ENCODE measurements around the gene UGT2A3. TPM values are rescaled to one million over a fixed set of nuclear protein-coding genes. Genes with fewer than 3 reads are reported as not detected.

The UGT2A3 gene
- total RNA-seq, 1 experiment from 2014 or later = 2.9 TPM

DNA sequence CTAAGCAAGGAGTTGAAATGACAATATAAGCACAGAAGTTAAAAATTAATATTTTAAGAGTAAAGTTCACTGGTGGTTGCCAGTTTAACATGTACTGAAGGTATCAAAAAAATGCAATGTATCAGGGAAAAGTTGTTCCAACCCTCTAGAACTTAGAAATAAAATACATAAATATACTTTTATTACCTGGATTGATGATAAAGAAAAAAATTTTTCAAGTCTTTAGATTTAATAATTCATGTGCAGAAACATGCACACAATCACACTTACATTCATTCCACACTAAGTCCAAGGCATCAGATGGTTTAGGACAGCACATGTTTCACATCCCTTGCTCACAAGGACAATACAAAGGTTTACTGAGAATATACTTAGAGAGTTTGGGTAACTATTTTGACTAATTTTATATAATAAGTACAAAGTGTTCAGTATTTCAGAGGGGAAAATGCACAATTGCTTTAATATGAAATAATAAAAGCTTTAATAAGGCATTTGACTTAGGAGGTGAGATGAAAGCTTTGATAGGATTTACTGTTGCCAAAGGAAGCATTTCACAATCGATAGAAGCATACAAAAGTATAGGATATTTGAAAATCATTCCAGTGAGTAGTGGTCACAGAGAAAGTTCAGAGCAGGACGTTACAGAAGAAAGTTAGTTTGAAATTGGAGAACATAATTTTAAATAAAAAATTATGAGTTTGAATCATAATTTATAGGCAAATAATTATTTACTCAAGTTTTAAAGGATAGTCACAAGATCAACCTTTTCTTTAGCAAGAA lies 392 bp upstream of the UGT2A3 start:
- Mint-ChIP-seq H3K4me3 (ENCODE audit: low read depth, unreplicated experiment) (peak overlapping the region; percentile 50), H3K27ac (ENCODE audit: unreplicated experiment) (peak overlapping the region; percentile 73), H3K36me3 (ENCODE audit: insufficient read depth, unreplicated experiment) (no peaks in the 10 kb centered on the region), H3K27me3 (ENCODE audit: unreplicated experiment) (no peaks in the 10 kb centered on the region), H3K9me3 (ENCODE audit: low read depth, unreplicated experiment) (no peaks in the 10 kb centered on the region), H3K4me1 (ENCODE audit: low read depth, unreplicated experiment) (peaks cover 41% of the 10 kb centered on the region)
- CTCF ChIA-PET = interaction anchor here (1.3 kb wide), 1 partner anchor 207 kb away, joined by 3 read pairs; no protein-coding TSS in a partner anchor
- TF ChIP-seq, protein P1, sequence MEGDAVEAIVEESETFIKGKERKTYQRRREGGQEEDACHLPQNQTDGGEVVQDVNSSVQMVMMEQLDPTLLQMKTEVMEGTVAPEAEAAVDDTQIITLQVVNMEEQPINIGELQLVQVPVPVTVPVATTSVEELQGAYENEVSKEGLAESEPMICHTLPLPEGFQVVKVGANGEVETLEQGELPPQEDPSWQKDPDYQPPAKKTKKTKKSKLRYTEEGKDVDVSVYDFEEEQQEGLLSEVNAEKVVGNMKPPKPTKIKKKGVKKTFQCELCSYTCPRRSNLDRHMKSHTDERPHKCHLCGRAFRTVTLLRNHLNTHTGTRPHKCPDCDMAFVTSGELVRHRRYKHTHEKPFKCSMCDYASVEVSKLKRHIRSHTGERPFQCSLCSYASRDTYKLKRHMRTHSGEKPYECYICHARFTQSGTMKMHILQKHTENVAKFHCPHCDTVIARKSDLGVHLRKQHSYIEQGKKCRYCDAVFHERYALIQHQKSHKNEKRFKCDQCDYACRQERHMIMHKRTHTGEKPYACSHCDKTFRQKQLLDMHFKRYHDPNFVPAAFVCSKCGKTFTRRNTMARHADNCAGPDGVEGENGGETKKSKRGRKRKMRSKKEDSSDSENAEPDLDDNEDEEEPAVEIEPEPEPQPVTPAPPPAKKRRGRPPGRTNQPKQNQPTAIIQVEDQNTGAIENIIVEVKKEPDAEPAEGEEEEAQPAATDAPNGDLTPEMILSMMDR (IDR thresholded peaks at IDR 0.05; ENCODE audit: unreplicated experiment) = no peak
- no peak for DNase-seq
- intact Hi-C loops (cut with micrococcal nuclease; ENCODE audit: unreplicated experiment) = loop anchor here (1.0 to 10.0 kb wide), 3 partner anchors 8 to 73 kb away; no protein-coding TSS in a partner anchor
- BruUV-seq (replicated peaks) = no TSS peak

DNA sequence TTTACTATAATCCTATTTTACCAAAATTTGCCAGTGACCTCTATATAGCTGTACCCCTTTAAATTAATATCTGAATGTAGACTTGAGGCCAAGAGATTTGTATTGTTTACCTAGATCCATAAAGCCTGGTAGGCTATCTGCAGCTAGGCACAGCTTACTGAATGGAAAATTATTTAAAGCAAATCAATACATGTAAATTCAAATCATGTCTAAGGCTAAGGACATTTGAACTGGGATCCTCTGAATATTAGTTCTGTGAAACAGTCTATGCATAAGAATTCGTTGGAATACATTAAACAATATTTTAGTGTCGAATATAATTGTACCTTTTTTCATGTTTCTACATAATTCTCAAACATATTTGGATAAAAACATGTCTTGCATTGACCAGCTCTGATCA lies 1.6 kb downstream of the UGT2A3 start:
- no peak for DNase-seq
- H3K27me3 Mint-ChIP-seq (ENCODE audit: unreplicated experiment) = no peaks in the 10 kb centered on the region
- intact Hi-C loops (cut with micrococcal nuclease; ENCODE audit: unreplicated experiment) = loop anchor here (5.0 to 10.0 kb wide), 2 partner anchors 43 to 75 kb away; no protein-coding TSS in a partner anchor
- H3K27ac Mint-ChIP-seq (ENCODE audit: unreplicated experiment) = no peak overlapping the region
- no peaks in the 10 kb centered on the region for H3K9me3 Mint-ChIP-seq (ENCODE audit: low read depth, unreplicated experiment)
- no peak overlapping the region for H3K4me3 Mint-ChIP-seq (ENCODE audit: low read depth, unreplicated experiment)
- BruUV-seq (replicated peaks) = no TSS peak
- TF ChIP-seq, protein P1 (IDR thresholded peaks at IDR 0.05; ENCODE audit: unreplicated experiment) = no peak
- H3K36me3 Mint-ChIP-seq (ENCODE audit: insufficient read depth, unreplicated experiment) = no peaks in the 10 kb centered on the region
- peaks cover 29% of the 10 kb centered on the region for H3K4me1 Mint-ChIP-seq (ENCODE audit: low read depth, unreplicated experiment)
- CTCF ChIA-PET = no interaction called here

DNA sequence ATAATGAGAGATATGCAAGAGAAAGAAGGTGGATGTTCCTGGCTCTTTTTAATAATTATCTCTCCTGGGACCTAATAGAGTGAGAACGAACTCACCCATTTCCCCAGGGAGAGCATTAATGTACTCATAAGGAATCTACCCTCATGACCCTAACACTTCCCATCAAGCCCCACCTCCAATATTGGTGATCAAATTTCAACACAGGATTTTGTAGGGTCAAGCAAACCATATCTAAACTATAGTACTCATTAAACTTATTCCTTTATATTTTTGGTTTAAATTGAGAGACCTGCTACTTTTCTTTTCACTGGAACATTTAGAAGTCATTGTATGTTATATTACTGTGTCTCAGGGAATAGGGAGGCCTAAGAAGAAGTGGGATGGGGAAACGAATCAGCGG lies 2.6 kb downstream of the UGT2A3 start:
- intact Hi-C loops (cut with micrococcal nuclease; ENCODE audit: unreplicated experiment) = no loop called here
- Mint-ChIP-seq H3K4me3 (ENCODE audit: low read depth, unreplicated experiment) (peak overlapping the region; percentile 30), H3K27me3 (ENCODE audit: unreplicated experiment) (no peaks in the 10 kb centered on the region), H3K36me3 (ENCODE audit: insufficient read depth, unreplicated experiment) (no peaks in the 10 kb centered on the region), H3K27ac (ENCODE audit: unreplicated experiment) (no peak overlapping the region), H3K4me1 (ENCODE audit: low read depth, unreplicated experiment) (peaks cover 19% of the 10 kb centered on the region), H3K9me3 (ENCODE audit: low read depth, unreplicated experiment) (no peaks in the 10 kb centered on the region)
- DNase-seq = no peak
- CTCF ChIA-PET = interaction anchor here (0.6 kb wide), 1 partner anchor 172 kb away, joined by 5 read pairs; no protein-coding TSS in a partner anchor
- no TSS peak for BruUV-seq (replicated peaks)
- TF ChIP-seq, protein P1 (IDR thresholded peaks at IDR 0.05; ENCODE audit: unreplicated experiment) = no peak

DNA sequence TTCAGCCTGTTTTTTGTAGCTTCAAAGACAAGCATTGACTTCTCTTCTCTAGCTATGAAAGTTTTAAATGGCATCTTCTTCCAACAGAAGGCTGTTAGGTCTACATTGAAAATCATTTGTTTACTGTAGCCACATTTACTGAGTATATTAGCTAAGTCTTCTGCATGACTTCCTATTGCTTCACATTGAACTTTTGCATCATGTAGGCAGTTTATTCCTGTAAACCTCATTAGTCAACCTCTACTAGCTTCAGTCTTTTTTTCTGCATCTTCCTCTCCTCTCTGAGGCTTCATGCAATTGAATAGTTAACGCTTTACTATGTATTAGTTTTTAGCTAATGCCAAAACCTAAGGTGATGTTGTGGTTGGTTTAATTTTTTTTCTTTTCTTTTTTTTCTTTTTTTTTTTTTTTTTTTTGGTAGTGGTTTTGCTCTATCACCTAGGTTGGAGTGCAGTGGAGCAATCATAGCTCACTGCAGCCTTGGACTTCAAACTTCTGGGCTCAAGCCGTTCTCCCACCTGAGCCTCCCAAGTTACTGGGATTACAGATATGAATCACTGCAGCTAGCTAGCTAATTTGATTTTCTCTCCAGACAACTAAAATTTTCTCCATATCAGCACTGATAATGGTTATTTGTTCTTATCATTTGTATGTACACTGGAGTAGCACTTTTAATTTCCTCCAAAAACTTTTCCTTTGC lies 3.4 kb downstream of the UGT2A3 start:
- CTCF ChIA-PET = interaction anchor here (0.6 to 0.7 kb wide), 3 partner anchors 142 to 1897 kb away, joined by 3 to 5 read pairs (median 4); no protein-coding TSS in a partner anchor
- no peaks in the 10 kb centered on the region for H3K27me3 Mint-ChIP-seq (ENCODE audit: unreplicated experiment)
- intact Hi-C loops (cut with micrococcal nuclease; ENCODE audit: unreplicated experiment) = no loop called here
- H3K36me3 Mint-ChIP-seq (ENCODE audit: insufficient read depth, unreplicated experiment) = no peaks in the 10 kb centered on the region
- H3K27ac Mint-ChIP-seq (ENCODE audit: unreplicated experiment) = no peak overlapping the region
- H3K4me3 Mint-ChIP-seq (ENCODE audit: low read depth, unreplicated experiment) = peak overlapping the region; percentile 30
- H3K9me3 Mint-ChIP-seq (ENCODE audit: low read depth, unreplicated experiment) = no peaks in the 10 kb centered on the region
- H3K4me1 Mint-ChIP-seq (ENCODE audit: low read depth, unreplicated experiment) = peaks cover 11% of the 10 kb centered on the region
- no peak for DNase-seq
- BruUV-seq (replicated peaks) = no TSS peak
- TF ChIP-seq, protein P1 (IDR thresholded peaks at IDR 0.05; ENCODE audit: unreplicated experiment) = no peak
